Central memory CD8-positive, alpha-beta T cell (primary cell): ENCODE measurements around the gene DMXL1.
"Not testable (repeated sequence)": the region's sequence is repeated elsewhere in the genome, so short reads cannot be mapped to it uniquely, and the experiment has no call there.

ENCODE experiments used
- ATAC-seq: fragments of 150-1000 bp; cut with Tn5 transposase; replicated peaks from 2 replicates; pipeline ENCODE4 v1.10.0; 2022; ENCODE audit warnings: mild to moderate bottlenecking, moderate FRiP score, moderate number of reproducible peaks; ENCODE audit not compliant: poor library complexity, severe bottlenecking; ENCODE audit errors: extremely low read depth
- DNase-seq, 2 donors: peaks; one replicate each; pipeline ENCODE4 v3.0.0; 2021; ENCODE audit warnings: low spot score in 2 of 2
- H3K27ac Mint-ChIP-seq: one replicate; pipeline ENCODE4 v1.8.0; 2022; ENCODE audit warnings: low read depth, mild to moderate bottlenecking, moderate library complexity, mixed read lengths
- H3K27me3 Mint-ChIP-seq: one replicate; pipeline ENCODE4 v1.8.0; 2022; ENCODE audit warnings: mixed read lengths
- H3K36me3 Mint-ChIP-seq: one replicate; pipeline ENCODE4 v1.8.0; 2022; ENCODE audit warnings: mild to moderate bottlenecking, moderate library complexity, mixed read lengths; ENCODE audit not compliant: insufficient read depth
- H3K4me1 Mint-ChIP-seq: one replicate; pipeline ENCODE4 v1.8.0; 2022; ENCODE audit warnings: mixed read lengths
- H3K4me3 Mint-ChIP-seq: one replicate; pipeline ENCODE4 v1.8.0; 2022; ENCODE audit warnings: mild to moderate bottlenecking, moderate library complexity, mixed read lengths
- H3K9me3 Mint-ChIP-seq: one replicate; pipeline ENCODE4 v1.8.0; 2022; ENCODE audit warnings: mixed read lengths

DMXL1 gene

DNA sequence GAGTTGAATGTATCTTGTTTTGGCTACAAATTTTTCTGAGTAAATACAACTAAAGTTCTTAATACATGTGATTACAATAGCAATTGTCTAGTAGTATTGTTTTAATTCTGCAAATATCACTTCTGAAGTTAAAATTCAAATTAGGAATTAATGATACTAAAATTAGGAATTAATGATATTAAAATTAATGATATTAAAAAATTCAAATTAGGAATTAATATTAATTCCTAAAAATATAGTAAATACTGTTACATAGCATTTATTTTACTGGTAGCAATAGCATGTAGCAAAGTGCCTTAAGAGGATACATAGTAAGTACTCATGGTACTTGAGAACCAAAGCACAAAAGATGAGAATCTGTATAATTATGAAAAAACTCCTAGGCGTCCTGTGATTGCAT, 136.2 kb downstream of the DMXL1 start:
- H3K4me1 Mint-ChIP-seq: no peaks in the 10 kb centered on the region
- H3K36me3 Mint-ChIP-seq: peaks cover 10% of the 10 kb centered on the region
- H3K9me3 Mint-ChIP-seq: peaks cover under 1% of the 10 kb centered on the region
- no peaks in the 10 kb centered on the region for H3K27me3 Mint-ChIP-seq
- no peak overlapping the region for H3K27ac Mint-ChIP-seq
- ATAC-seq (no peak), DNase-seq (no peak)
- no peak overlapping the region for H3K4me3 Mint-ChIP-seq

DNA sequence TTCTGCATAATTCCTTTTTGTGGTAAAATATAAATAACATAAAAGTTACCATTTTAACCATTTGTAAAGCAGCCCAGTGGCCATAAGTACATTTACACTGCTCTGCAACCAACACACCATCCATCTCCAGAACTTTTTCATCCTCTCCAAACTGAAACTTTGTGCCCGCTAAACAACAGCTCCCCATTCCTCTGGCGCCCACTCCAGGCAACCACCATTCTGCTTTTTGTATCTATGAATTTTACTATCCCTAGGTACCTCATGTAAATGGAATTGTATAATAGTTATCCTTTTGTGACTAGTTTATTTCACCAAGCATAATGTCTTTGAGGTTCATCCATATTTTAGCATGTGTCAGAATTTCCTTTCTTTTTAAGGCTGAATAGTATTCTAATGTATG, 141.1 kb downstream of the DMXL1 start:
- Mint-ChIP-seq H3K9me3 (no peaks in the 10 kb centered on the region), H3K27me3 (no peaks in the 10 kb centered on the region)

DNA sequence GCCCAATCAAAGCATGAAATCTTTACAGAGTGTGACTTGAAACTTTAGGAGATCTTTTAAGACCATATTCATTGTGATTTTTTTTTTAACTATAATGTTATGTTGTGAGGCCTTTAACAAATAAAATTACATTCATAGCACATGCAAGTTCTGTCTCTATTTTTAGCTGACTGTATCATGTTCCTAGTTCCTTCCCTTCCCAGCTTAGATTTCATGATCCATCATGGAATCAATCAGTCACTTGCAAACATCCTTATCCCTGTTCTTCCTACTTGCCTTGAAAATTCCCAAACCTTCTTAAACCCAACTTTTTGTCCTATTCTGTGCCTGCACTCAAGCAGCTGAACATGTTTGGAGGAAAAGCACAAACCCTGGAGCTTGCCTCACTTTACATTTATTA, 141.8 kb downstream of the DMXL1 start:
- Mint-ChIP-seq H3K4me3 (no peak overlapping the region), H3K36me3 (peaks cover 2% of the 10 kb centered on the region), H3K27me3 (no peaks in the 10 kb centered on the region), H3K27ac (peak overlapping the region; percentile 29), H3K9me3 (no peaks in the 10 kb centered on the region), H3K4me1 (peaks cover 5% of the 10 kb centered on the region)
- DNase-seq (no peak), ATAC-seq (no peak)

More for the DNA sequence above, 141.1 kb downstream of the DMXL1 start:
- DNase-seq: no peak
- no peak for ATAC-seq
- Mint-ChIP-seq H3K36me3 (peaks cover 2% of the 10 kb centered on the region), H3K4me3 (no peak overlapping the region), H3K4me1 (peaks cover 5% of the 10 kb centered on the region), H3K27ac (no peak overlapping the region)

DNA sequence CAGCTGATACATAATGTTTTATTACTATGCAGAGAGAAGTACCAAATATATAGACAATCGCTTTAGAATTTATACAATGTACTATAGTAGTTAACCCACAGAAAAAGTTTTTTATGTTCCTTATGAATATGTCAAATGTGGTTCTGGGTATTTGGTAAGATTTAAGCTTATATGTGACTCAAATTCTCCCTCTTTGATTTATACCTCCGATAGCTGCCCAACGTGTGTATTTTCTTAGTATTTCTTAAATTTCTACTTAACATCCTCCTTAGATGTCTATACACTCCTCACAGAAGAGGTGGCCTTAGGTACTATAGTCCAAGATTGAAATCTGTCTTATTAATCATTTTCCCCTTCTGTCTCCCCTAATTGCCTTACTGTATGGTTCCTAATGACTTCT, 146.3 kb downstream of the DMXL1 start:
- peaks cover 5% of the 10 kb centered on the region for H3K4me1 Mint-ChIP-seq
- no peak overlapping the region for H3K4me3 Mint-ChIP-seq
- DNase-seq (no peak), ATAC-seq (no peak)
- peaks cover 8% of the 10 kb centered on the region for H3K36me3 Mint-ChIP-seq
- H3K9me3 Mint-ChIP-seq: no peaks in the 10 kb centered on the region
- H3K27ac Mint-ChIP-seq: no peak overlapping the region
- no peaks in the 10 kb centered on the region for H3K27me3 Mint-ChIP-seq

DNA sequence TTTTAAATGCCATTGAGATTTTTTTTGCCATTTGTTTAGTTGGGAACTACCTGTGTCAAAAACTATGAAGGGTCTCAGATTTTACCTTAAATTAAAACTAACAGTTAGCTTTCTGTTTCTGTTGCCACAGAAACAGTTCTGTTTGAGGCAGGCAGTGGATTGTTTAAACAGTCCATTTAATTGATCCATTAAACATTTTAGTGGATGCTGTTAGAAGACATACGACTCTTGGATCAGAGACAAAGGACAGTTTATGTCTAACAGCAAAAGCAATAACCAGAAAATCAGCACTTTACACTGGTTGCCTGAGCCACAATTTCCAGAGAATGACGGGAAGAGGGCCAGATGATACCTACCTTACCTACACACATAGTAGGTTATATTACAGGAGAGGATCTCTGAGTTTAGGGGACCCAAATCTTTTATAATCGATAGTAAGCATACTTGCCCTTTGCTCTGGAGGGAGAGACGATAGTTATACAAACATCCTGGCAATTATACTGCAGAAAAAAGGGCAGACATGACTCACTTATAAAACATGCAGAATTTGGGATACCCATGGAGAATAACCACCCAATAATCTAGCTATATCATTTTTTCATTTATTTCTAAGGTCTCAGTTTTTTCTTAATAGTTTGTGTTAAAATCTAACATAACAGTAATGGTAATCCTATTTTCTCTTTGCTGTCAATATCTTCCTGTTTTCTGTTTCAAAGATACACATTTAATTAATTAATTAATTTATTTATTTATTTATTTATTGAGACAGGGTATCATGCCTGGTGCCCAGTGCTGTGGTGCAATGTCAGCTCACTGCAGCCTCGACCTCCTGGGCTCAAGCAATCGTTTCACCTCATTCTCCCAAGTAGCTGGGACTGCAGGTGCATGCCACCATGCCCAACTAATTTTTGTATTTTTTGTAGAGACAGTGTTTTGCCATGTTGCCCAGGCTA, 148.2 kb downstream of the DMXL1 start:
- H3K4me1 Mint-ChIP-seq: no peaks in the 10 kb centered on the region
- H3K4me3 Mint-ChIP-seq: no peak overlapping the region
- H3K9me3 Mint-ChIP-seq: no peaks in the 10 kb centered on the region
- peaks cover 8% of the 10 kb centered on the region for H3K36me3 Mint-ChIP-seq
- ATAC-seq (no peak), DNase-seq (no peak)
- H3K27me3 Mint-ChIP-seq: no peaks in the 10 kb centered on the region
- H3K27ac Mint-ChIP-seq: no peak overlapping the region

DNA sequence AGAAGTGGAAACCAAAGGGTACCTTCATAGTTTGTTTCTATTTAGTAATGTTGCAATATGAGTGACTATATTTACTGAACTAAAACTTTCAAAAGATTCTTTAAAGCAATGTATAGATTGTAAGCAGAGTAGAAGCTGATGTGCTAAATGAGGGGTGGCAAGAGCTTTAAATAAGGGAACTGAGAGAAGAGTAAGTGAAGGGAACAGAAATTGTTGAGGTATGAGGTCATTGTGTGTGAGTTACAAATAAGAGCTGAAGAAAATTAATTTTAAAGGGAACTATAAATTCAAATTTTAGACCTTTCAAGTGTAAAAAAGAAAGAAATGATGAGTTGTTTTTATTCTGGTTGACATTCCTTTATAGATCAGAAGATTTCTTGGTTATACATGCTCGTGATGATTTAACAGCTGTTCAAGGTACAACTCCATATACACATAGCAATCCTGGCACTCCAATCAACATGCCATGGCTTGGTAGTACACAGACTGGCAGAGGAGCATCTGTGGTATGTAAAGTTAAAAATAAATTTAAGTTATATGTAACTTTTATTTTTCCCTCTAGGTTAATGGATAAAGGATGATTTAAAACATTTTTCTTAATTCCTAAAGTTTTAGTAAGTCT, 149.8 kb downstream of the DMXL1 start:
- H3K9me3 Mint-ChIP-seq: no peaks in the 10 kb centered on the region
- ATAC-seq (no peak), DNase-seq (no peak)
- H3K27ac Mint-ChIP-seq: peak overlapping the region; percentile 4
- peaks cover 8% of the 10 kb centered on the region for H3K36me3 Mint-ChIP-seq
- no peaks in the 10 kb centered on the region for H3K27me3 Mint-ChIP-seq
- no peaks in the 10 kb centered on the region for H3K4me1 Mint-ChIP-seq
- no peak overlapping the region for H3K4me3 Mint-ChIP-seq

DNA sequence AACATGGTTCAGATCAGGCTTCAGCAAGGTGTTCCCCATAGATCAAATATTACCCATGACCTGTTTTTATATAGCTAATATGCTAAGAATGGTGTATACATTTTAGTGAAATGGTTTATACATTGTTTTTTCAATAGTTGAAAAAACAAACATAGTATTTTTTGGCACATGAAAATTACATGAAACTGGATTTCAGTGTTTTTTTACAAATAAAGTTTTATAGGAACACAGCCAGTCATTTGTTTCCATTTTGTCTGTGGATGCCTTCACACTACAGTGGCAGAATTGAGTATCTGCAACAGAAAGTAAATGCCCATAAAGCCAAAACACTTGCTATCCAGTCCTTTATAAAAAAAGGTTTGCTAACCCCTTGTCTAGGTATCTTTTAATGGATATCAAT, 150.4 kb downstream of the DMXL1 start:
- no peaks in the 10 kb centered on the region for H3K9me3 Mint-ChIP-seq
- no peaks in the 10 kb centered on the region for H3K27me3 Mint-ChIP-seq
- DNase-seq (no peak), ATAC-seq (no peak)
- no peaks in the 10 kb centered on the region for H3K4me1 Mint-ChIP-seq
- H3K4me3 Mint-ChIP-seq: no peak overlapping the region
- no peak overlapping the region for H3K27ac Mint-ChIP-seq
- peaks cover 8% of the 10 kb centered on the region for H3K36me3 Mint-ChIP-seq

DNA sequence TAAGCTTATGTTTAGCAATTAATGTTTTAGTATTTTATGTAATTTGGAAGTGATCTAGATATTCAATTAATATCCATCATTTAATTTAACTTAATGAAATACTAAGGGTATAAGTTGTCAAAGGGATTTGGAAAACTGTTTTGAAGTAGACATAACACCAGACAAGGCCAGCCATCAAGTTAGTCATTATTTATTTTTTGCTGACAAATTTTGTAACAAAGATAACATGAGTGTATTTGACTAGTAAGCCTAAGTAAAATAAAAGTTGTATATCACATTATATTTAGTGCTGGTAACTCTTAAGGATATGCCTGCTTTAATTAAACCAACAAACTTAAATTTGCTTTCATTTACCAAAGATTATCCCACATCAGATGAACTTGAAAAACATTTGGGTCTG, 159.1 kb downstream of the DMXL1 start:
- ATAC-seq (no peak), DNase-seq (no peak)
- no peaks in the 10 kb centered on the region for H3K27me3 Mint-ChIP-seq
- no peak overlapping the region for H3K27ac Mint-ChIP-seq
- no peaks in the 10 kb centered on the region for H3K4me1 Mint-ChIP-seq
- H3K4me3 Mint-ChIP-seq: no peak overlapping the region
- H3K36me3 Mint-ChIP-seq: peaks cover 7% of the 10 kb centered on the region
- no peaks in the 10 kb centered on the region for H3K9me3 Mint-ChIP-seq

DNA sequence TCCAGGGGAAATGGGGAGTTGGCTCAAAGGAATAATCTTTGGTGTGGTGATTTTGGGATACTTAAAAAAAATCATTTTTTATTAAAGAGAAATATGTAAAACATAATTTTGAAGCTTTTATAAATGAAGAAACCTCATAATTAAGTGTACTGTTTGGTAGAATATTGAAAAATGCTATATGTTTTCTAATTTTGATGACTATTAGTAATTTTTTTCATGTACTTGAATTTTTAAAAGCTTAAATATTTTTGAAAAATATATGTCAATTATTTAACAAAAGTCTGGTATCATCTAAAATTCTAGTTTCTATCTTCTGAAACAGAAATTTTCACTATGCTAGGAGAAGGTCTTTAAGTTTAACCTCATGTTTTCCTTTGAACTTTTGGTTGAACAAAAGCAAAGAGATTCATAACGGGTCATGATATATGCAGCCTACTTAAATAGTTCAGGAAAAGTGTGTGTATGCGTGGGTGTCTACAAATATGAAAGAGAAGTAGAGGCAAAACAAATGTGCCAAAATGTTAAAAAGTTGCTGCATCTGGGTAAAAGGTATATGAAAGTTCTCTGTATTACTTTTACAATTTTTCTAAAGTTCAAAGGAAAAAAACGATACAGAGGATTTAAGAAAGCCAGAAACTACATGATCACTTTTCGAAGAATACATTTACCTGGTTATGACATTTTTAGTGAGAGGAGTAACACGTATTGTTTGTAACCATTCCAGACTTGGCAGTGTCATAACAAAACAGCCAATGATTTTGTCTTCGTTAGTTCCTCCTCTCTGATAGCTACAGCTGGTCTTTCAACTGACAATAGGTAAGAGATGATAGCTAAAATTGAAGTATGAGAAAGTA, 167.6 kb downstream of the DMXL1 start:
- DNase-seq (no peak), ATAC-seq (no peak)
- H3K4me1 Mint-ChIP-seq: no peaks in the 10 kb centered on the region
- no peak overlapping the region for H3K27ac Mint-ChIP-seq
- no peak overlapping the region for H3K4me3 Mint-ChIP-seq
- H3K9me3 Mint-ChIP-seq: no peaks in the 10 kb centered on the region
- peaks cover 13% of the 10 kb centered on the region for H3K36me3 Mint-ChIP-seq
- H3K27me3 Mint-ChIP-seq: no peaks in the 10 kb centered on the region

DNA sequence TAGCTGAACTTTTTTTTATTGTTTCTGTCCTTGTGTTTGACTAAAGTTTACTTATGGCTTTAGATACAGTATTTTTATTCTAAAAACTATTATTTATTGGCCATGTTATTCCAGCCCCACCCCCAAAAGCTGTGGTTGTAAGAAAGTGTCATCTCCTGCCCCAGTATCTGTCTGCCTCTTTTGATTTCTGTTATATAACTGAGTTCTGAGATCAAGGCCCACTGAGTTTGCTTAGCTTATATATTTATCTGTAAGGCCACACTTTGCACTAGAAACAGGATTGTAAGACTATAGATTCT, 168.2 kb downstream of the DMXL1 start:
- Mint-ChIP-seq H3K9me3 (no peaks in the 10 kb centered on the region), H3K4me3 (no peak overlapping the region), H3K27me3 (no peaks in the 10 kb centered on the region), H3K36me3 (peaks cover 12% of the 10 kb centered on the region), H3K27ac (no peak overlapping the region), H3K4me1 (no peaks in the 10 kb centered on the region)
- ATAC-seq (no peak), DNase-seq (no peak)

DNA sequence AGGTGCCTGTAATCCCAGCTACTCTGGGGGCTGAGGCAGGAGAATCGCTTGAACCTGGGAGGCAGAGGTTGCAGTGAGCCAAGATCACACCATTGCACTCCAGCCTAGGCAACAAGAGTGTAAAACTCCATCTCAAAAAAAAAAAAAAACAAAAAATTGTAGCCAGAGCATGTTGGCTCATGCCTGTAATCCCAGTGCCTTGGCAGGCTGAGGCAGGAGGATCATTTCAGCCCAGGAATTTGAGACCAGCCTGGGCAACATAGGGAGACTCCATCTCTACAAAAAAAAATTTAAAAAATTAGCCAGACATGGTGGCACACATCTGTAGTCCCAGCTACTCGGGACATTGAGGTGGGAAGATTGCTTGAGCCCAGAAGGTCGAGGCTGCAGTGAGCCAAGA, 168.9 kb downstream of the DMXL1 start:
- not testable (repeated sequence) for H3K9me3 Mint-ChIP-seq, H3K36me3 Mint-ChIP-seq, H3K4me1 Mint-ChIP-seq, DNase-seq, H3K27ac Mint-ChIP-seq, H3K4me3 Mint-ChIP-seq, H3K27me3 Mint-ChIP-seq, ATAC-seq

DNA sequence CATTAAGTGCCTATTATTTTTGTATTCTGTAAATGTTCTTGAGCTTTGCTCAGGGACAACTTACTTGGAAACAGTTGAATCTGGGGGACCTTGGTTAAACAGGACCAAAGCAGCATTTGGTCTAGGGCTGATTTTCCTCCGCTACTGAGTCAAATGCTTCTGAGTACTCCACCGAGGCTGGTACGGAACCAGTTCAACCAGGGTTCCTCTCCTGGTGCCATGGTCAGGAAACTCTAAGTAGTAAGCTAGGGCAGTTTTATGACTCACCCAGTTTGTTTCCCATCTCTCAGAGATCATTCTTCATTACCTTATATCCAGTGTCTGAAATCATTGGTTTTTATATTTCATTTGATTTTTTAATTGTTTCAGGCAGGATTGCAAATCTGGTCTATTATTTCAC, 173.0 kb downstream of the DMXL1 start:
- H3K4me3 Mint-ChIP-seq: no peak overlapping the region
- DNase-seq: no peak
- peak overlapping the region; percentile 35 for H3K27ac Mint-ChIP-seq
- H3K9me3 Mint-ChIP-seq: no peaks in the 10 kb centered on the region
- no peaks in the 10 kb centered on the region for H3K4me1 Mint-ChIP-seq
- no peak for ATAC-seq
- H3K27me3 Mint-ChIP-seq: no peaks in the 10 kb centered on the region
- H3K36me3 Mint-ChIP-seq: peaks cover 10% of the 10 kb centered on the region
